Endothelial cell of umbilical vein (primary cell): ENCODE data around the gene MEX3D. TPM values are rescaled to one million over a fixed set of nuclear protein-coding genes. Genes with fewer than 3 reads are reported as not detected.

ENCODE experiments used
- BruUV-seq: library from RNA; stranded (reverse); fragments of 400-500 nt; replicated peaks from 2 replicates; lab custom pipeline; 2021; lab: Mats Ljungman, UMichigan
- CTCF ChIA-PET: fragments of 300-600, 350-600 bp; sonication (Branson Sonifier 250); formaldehyde crosslinking; loops from one replicate; lab custom pipeline; 2021; ENCODE audit warnings: antibody characterized with exemption, inconsistent platforms; lab: Charles Lee
- POLR2A ChIA-PET: fragments of 300-600, 350-600 bp; sonication (Branson Sonifier 250); formaldehyde crosslinking; loops from one replicate; lab custom pipeline; 2021; ENCODE audit warnings: antibody characterized with exemption, inconsistent platforms; lab: Charles Lee
- DNase-seq: peaks from one replicate; pipeline ENCODE4 v3.0.0-alpha.2; 2011; ENCODE audit warnings: low read depth, low spot score
- FAIRE-seq: peaks from 2 replicates; lab custom pipeline; 2011; peaks lifted over from hg19 to GRCh38; lab: Jason Lieb, UNC
- H2AFZ ChIP-seq: 2 replicates; pipeline ENCODE4 v1.6.0; 2012; ENCODE audit warnings: low read depth, low read length, control low read depth, inconsistent platforms
- H3K27ac ChIP-seq: 2 replicates; pipeline ENCODE4 v1.5.1; 2011; ENCODE audit warnings: low read depth, mild to moderate bottlenecking, control low read depth, low read length, moderate library complexity; ENCODE audit not compliant: insufficient read depth
- H3K27me3 ChIP-seq, 2 experiments: 2 replicates each; pipeline versions ENCODE4 v1.6.0 to v1.6.1; 2011; ENCODE audit warnings: low read length in 2 of 2, mixed read lengths in 1 of 2; ENCODE audit not compliant: control insufficient read depth in 2 of 2, insufficient read depth in 2 of 2
- H3K36me3 ChIP-seq, 2 experiments: 2 replicates in 1 of 2; 3 replicates in 1 of 2; pipeline ENCODE4 v1.5.1; 2011; ENCODE audit warnings: low read length in 2 of 2, mild to moderate bottlenecking in 1 of 2, moderate library complexity in 1 of 2; ENCODE audit not compliant: control insufficient read depth in 2 of 2, insufficient read depth in 2 of 2; ENCODE audit errors: extremely low read depth in 1 of 2
- H3K4me1 ChIP-seq: 3 replicates; pipeline ENCODE4 v1.5.1; 2011; ENCODE audit warnings: mild to moderate bottlenecking, low read length; ENCODE audit not compliant: control insufficient read depth, insufficient read depth; ENCODE audit errors: extremely low read depth
- H3K4me2 ChIP-seq: 2 replicates; pipeline ENCODE4 v1.6.1; 2011; ENCODE audit warnings: low read length, control low read depth, mixed read lengths; ENCODE audit not compliant: insufficient read depth
- H3K4me3 ChIP-seq, 3 experiments: fragments of 200-600 bp in 1 of 3; sonication (generic), shearing (Covaris generic) in 1 of 3; replicated peaks in 1 of 3; 2 replicates each; pipeline ENCODE4 v1.5.1; 2011 to 2016; ENCODE audit warnings: control low read depth in 3 of 3, low read length in 3 of 3, mild to moderate bottlenecking in 2 of 3, inconsistent platforms in 1 of 3, low read depth in 1 of 3, moderate library complexity in 1 of 3; ENCODE audit not compliant: insufficient read depth in 1 of 3
- H3K79me2 ChIP-seq: 2 replicates; pipeline ENCODE4 v1.6.0; 2012; ENCODE audit warnings: low read length, inconsistent platforms; ENCODE audit not compliant: control insufficient read depth, insufficient read depth
- H3K9ac ChIP-seq: replicated peaks from 2 replicates; pipeline ENCODE3; 2011; ENCODE audit warnings: low read length, control low read depth; ENCODE audit not compliant: insufficient read depth; ENCODE audit errors: extremely low read depth
- H3K9me1 ChIP-seq: replicated peaks from 3 replicates; pipeline ENCODE4 v1.6.0; 2011; ENCODE audit warnings: mild to moderate bottlenecking, low read length; ENCODE audit not compliant: control insufficient read depth, insufficient read depth; ENCODE audit errors: extremely low read depth
- H3K9me3 ChIP-seq: replicated peaks from 2 replicates; pipeline ENCODE4 v1.5.1; 2012; ENCODE audit warnings: low read length, inconsistent platforms; ENCODE audit not compliant: control insufficient read depth, insufficient read depth
- H4K20me1 ChIP-seq: replicated peaks from 2 replicates; pipeline ENCODE3; 2011; ENCODE audit warnings: mild to moderate bottlenecking, low read length; ENCODE audit not compliant: control insufficient read depth, insufficient read depth; ENCODE audit errors: extremely low read depth
- CTCF ChIP-seq, 2 donors: IDR thresholded peaks; 1 replicate in 1 of 2; 2 replicates in 1 of 2; pipeline ENCODE4 v1.5.1; 2011; ENCODE audit warnings: low read length in 2 of 2, mild to moderate bottlenecking in 2 of 2, moderate library complexity in 2 of 2, control low read depth in 1 of 2, inconsistent platforms in 1 of 2, low read depth in 1 of 2; ENCODE audit not compliant: insufficient read depth in 1 of 2; ENCODE audit errors: extremely low read depth in 1 of 2
- EZH2 ChIP-seq: IDR thresholded peaks from 2 replicates; pipeline ENCODE4 v1.6.1; 2012; ENCODE audit warnings: borderline replicate concordance, low read depth, mild to moderate bottlenecking, moderate library complexity, low read length, inconsistent platforms; ENCODE audit not compliant: severe bottlenecking
- FOS ChIP-seq: IDR thresholded peaks from 2 replicates; pipeline ENCODE4 v1.6.1; 2011; ENCODE audit warnings: mild to moderate bottlenecking, low read length, moderate library complexity, borderline replicate concordance; ENCODE audit not compliant: insufficient read depth
- GATA2 ChIP-seq: IDR thresholded peaks from 2 replicates; pipeline ENCODE4 v1.7.0; 2011; ENCODE audit warnings: low read depth, mild to moderate bottlenecking, moderate library complexity, mixed read lengths, low read length; ENCODE audit not compliant: insufficient read length, insufficient read depth
- JUN ChIP-seq: IDR thresholded peaks from 2 replicates; pipeline ENCODE4 v1.6.1; 2011; ENCODE audit warnings: borderline replicate concordance, low read depth; ENCODE audit not compliant: insufficient read length, insufficient read depth
- MAX ChIP-seq: IDR thresholded peaks from 2 replicates; pipeline ENCODE4 v1.6.1; 2011; ENCODE audit not compliant: insufficient read depth, insufficient read length
- MYC ChIP-seq: IDR thresholded peaks from one replicate; pipeline ENCODE4 v1.6.1; 2011; ENCODE audit warnings: mild to moderate bottlenecking, low read depth, low read length
- POLR2A ChIP-seq: IDR thresholded peaks from 2 replicates; pipeline ENCODE4 v1.6.1; 2012; ENCODE audit warnings: low read depth, mild to moderate bottlenecking, control low read depth, low read length
- POLR2AphosphoS5 ChIP-seq: IDR thresholded peaks from 2 replicates; pipeline ENCODE4 v1.6.1; 2012; ENCODE audit warnings: low read depth, mild to moderate bottlenecking, control low read depth, low read length, moderate library complexity; ENCODE audit not compliant: insufficient read depth
- dilution Hi-C: fragments of 300-500 bp; cut with MboI; formaldehyde crosslinking; loops from one replicate; pipeline ENCODE4 v1.15.0; 2019; ENCODE audit warnings: low sequenced_read_pairs; ENCODE audit not compliant: extremely low pct_ligation_motif_present
- intact Hi-C: fragments of 100-400 bp; cut with micrococcal nuclease; formaldehyde crosslinking; loops from one replicate; pipeline ENCODE4 v1.10.0; 2022
- polyA plus RNA-seq, 4 experiments: library from polyadenylated mRNA; depleted of rRNA in 3 of 4; stranded (reverse) in 3 of 4; unstranded in 1 of 4; fragments of >200 nt; gene quantifications; 2 replicates each; pipeline versions ENCODE4 v1.2.1 to v1.2.3, GENCODE V29; 2011 to 2012; ENCODE audit warnings: missing spikeins in 1 of 4
- total RNA-seq: library from RNA; stranded (reverse); gene quantifications from 2 replicates; pipeline ENCODE4 v1.2.3, GENCODE V29; 2021

Gene MEX3D
- total and polyA plus RNA-seq, 2 donors (not counting 3 experiments of a cell fraction or from before 2014, with no cell fraction given), result 30.0 to 96.7 TPM

GRCh38 chr19:1508507-1508856 lies 59.6 kb downstream of the MEX3D start:
- Histone ChIP-seq H3K9ac (no peak overlapping the region), H4K20me1 (no peaks in the 10 kb centered on the region), H3K4me3 (no peak overlapping the region), H3K4me2 (no peak overlapping the region), H3K9me3 (no peaks in the 10 kb centered on the region), H3K9me1 (no peaks in the 10 kb centered on the region), H2AFZ (peak overlapping the region; percentile 49), H3K27me3 (peaks cover 7 to 12% of the 10 kb centered on the region in 2 experiments), H3K79me2 (no peaks in the 10 kb centered on the region), H3K27ac (no peak overlapping the region), H3K36me3 (no peaks in the 10 kb centered on the region), H3K4me1 (no peaks in the 10 kb centered on the region)
- FAIRE-seq, result no peak
- intact Hi-C loops (no loop called here), dilution Hi-C loops (no loop called here)
- CTCF ChIA-PET, result interaction anchor here (0.8 to 1.1 kb wide), 2 partner anchors 17 to 42 kb away, joined by 3 to 6 read pairs; partner anchors contain the start of gene REEP6
- POLR2A ChIA-PET, result no interaction called here
- TF ChIP-seq MYC (no peak), FOS (no peak), POLR2A (no peak), JUN (no peak), MAX (no peak), POLR2AphosphoS5 (no peak), CTCF (IDR thresholded peaks at IDR 0.05; ENCODE audit: extremely low read depth in 1 of 2, insufficient read depth in 1 of 2, low read depth in 1 of 2, low read length in 2 of 2) (no peak), GATA2 (no peak), EZH2 (no peak)
- no TSS peak for BruUV-seq
- no peak for DNase-seq
